Body of pancreas (tissue), 4 donors: ENCODE results near the gene ELK4.

Experiments
- POLR2A ChIP-seq, 3 donors: fragments of 450-650 bp; IDR thresholded peaks; one replicate each; pipeline ENCODE4 v1.6.1; 2016; ENCODE audit warnings: antibody characterized with exemption in 3 of 3, mild to moderate bottlenecking in 2 of 3
- TF ChIP-seq, protein P1 (sequence below), 7 experiments: fragments of 450-650 bp in 4 of 7; fragments of 200-600 bp in 3 of 7; sonication (generic) in 3 of 7; IDR thresholded peaks; one replicate each; pipeline ENCODE4 v1.5.1; 2016 to 2019; ENCODE audit warnings: antibody characterized with exemption in 7 of 7

DNA sequence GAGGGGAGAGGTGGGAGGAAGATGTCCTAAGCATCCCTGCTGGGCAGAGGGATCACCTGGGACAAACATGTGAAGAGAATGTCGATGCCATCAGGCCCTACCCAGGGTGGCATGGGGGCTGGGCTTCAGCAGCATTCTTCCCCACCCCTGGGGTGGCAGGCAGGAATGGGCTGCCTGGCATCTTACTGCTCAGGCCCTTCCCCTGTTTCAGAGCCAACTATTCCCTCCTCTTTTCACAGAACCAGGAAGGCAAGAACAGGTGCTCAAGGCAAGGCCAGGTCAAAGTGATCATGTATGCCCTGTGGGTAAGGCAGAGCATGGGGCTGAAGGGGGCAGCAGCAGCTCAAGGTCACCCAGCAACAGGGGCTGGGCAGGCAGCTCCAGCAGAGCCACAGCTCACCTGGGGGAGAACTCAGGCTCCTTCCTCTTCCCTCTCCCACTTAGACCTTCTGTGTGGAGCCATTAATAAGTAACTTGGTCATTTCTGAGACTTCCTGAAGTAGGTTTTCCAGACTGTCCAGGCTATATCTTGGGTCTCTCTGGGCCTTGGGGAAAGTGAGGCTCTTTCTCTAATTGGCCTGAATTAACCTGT is 56.4 kb downstream of the ELK4 start:
- TF ChIP-seq, protein P1, sequence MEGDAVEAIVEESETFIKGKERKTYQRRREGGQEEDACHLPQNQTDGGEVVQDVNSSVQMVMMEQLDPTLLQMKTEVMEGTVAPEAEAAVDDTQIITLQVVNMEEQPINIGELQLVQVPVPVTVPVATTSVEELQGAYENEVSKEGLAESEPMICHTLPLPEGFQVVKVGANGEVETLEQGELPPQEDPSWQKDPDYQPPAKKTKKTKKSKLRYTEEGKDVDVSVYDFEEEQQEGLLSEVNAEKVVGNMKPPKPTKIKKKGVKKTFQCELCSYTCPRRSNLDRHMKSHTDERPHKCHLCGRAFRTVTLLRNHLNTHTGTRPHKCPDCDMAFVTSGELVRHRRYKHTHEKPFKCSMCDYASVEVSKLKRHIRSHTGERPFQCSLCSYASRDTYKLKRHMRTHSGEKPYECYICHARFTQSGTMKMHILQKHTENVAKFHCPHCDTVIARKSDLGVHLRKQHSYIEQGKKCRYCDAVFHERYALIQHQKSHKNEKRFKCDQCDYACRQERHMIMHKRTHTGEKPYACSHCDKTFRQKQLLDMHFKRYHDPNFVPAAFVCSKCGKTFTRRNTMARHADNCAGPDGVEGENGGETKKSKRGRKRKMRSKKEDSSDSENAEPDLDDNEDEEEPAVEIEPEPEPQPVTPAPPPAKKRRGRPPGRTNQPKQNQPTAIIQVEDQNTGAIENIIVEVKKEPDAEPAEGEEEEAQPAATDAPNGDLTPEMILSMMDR (IDR thresholded peaks at IDR 0.05), result no peak
- no peak for TF ChIP-seq POLR2A (IDR thresholded peaks at IDR 0.05)
